ENCODE results near the gene TRAF3.
A peak's percentile ranks its signal among the peaks of the same experiment; 100 is the strongest.

The TRAF3 gene

DNA sequence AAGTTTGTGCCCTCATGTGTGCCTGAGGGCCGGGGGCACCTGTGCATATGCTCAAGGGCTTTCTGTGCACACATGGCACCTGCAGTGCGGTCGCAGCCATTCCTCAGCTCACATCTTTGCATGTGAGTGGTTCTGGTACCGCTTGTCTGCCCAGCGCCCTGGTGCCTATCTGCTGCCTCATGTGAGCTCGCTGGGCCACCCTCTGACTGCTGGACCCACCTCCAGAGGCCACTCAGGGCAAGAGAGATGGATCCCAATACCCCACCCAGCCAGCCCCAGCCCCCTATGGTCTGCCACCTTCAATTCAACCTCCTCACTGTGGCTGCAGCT lies 139.8 kb downstream of the TRAF3 start:
- Histone ChIP-seq H3K4me3 (ENCODE audit: low read length) (no peak overlapping the region), H3K4me1 (ENCODE audit: control insufficient read depth, insufficient read depth, low read length) (no peaks in the 10 kb centered on the region), H3K27me3 (ENCODE audit: control insufficient read depth, insufficient read depth, low read length) (no peaks in the 10 kb centered on the region), H3K9me3 (ENCODE audit: control insufficient read depth, low read length) (no peaks in the 10 kb centered on the region), H3K9ac (ENCODE audit: low read length) (no peak overlapping the region), H3K36me3 (ENCODE audit: control insufficient read depth, insufficient read depth, low read length) (no peaks in the 10 kb centered on the region)

DNA sequence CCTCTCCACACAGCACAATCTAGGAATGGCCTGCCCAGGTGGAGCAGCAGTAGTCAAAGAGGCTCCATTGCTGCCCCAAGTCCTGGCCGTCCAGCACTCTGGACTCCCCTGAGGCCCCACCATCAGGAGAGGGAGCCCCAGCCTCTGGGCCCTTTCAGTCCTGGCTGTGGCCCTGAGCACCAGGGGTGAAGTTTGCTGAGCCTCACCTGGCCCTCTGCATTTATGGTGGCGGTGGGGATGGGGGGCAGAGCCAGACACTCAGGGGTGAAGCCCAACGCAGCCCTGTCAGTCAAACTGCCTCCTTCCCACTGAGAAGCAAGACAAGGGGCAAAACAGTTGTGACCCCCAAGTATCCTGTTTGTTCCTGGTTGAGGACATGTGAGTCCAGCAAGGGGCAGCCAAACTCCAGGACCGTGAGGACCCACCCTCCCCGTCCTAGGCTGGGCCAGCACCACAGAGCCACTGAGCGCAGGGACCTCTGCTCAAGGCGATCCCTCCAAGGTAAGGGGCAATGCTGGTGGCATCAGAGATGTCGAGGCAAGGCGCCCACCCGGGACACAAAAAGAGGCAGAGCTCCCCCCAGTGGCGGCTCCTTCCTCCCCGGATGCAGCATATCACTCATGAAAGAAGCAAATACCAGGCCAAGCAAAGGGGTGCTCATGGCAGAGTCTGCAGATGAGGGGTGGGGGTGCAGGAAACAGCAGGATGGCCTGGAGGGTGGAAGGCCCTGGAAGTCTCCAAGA lies 140.4 kb downstream of the TRAF3 start:
- Histone ChIP-seq H3K36me3 (ENCODE audit: control insufficient read depth, insufficient read depth, low read length) (no peaks in the 10 kb centered on the region), H3K9me3 (ENCODE audit: control insufficient read depth, low read length) (no peaks in the 10 kb centered on the region), H3K4me3 (ENCODE audit: low read length) (no peak overlapping the region), H3K9ac (ENCODE audit: low read length) (no peak overlapping the region), H3K27me3 (ENCODE audit: control insufficient read depth, insufficient read depth, low read length) (peaks cover 6% of the 10 kb centered on the region), H3K4me1 (ENCODE audit: control insufficient read depth, insufficient read depth, low read length) (peaks cover 3% of the 10 kb centered on the region)

- no peak overlapping the region for H3K4me3 ChIP-seq (ENCODE audit: low read length)
- peaks cover 11% of the 10 kb centered on the region for H3K4me1 ChIP-seq (ENCODE audit: control insufficient read depth, insufficient read depth, low read length)
- peaks cover 14% of the 10 kb centered on the region for H3K27me3 ChIP-seq (ENCODE audit: control insufficient read depth, insufficient read depth, low read length)
- no peaks in the 10 kb centered on the region for H3K36me3 ChIP-seq (ENCODE audit: control insufficient read depth, insufficient read depth, low read length)
- H3K9me3 ChIP-seq (ENCODE audit: control insufficient read depth, low read length), result no peaks in the 10 kb centered on the region
- H3K9ac ChIP-seq (ENCODE audit: low read length), result no peak overlapping the region
Measured at GRCh38 chr14:102918438-102918837, 141.2 kb downstream of the TRAF3 start.

- H3K9ac ChIP-seq (ENCODE audit: low read length), result no peak overlapping the region
- H3K27me3 ChIP-seq (ENCODE audit: control insufficient read depth, insufficient read depth, low read length), result peaks cover 29% of the 10 kb centered on the region
- H3K36me3 ChIP-seq (ENCODE audit: control insufficient read depth, insufficient read depth, low read length), result no peaks in the 10 kb centered on the region
- peaks cover 23% of the 10 kb centered on the region for H3K4me1 ChIP-seq (ENCODE audit: control insufficient read depth, insufficient read depth, low read length)
- no peak overlapping the region for H3K4me3 ChIP-seq (ENCODE audit: low read length)
- no peaks in the 10 kb centered on the region for H3K9me3 ChIP-seq (ENCODE audit: control insufficient read depth, low read length)
Measured at GRCh38 chr14:102920273-102920997, 143.2 kb downstream of the TRAF3 start.

GRCh38 chr14:102920998-102921304 lies 143.7 kb downstream of the TRAF3 start:
- peaks cover 29% of the 10 kb centered on the region for H3K27me3 ChIP-seq (ENCODE audit: control insufficient read depth, insufficient read depth, low read length)
- no peak overlapping the region for H3K9ac ChIP-seq (ENCODE audit: low read length)
- no peaks in the 10 kb centered on the region for H3K9me3 ChIP-seq (ENCODE audit: control insufficient read depth, low read length)
- H3K36me3 ChIP-seq (ENCODE audit: control insufficient read depth, insufficient read depth, low read length), result no peaks in the 10 kb centered on the region
- peaks cover 23% of the 10 kb centered on the region for H3K4me1 ChIP-seq (ENCODE audit: control insufficient read depth, insufficient read depth, low read length)
- H3K4me3 ChIP-seq (ENCODE audit: low read length), result no peak overlapping the region

GRCh38 chr14:102922490-102923200 lies 145.4 kb downstream of the TRAF3 start, which contains the start of gene AMN:
Gene AMN, plus strand, starts transcription at chr14:102922663. Its CDS starts 26 bp downstream, at chr14:102922689.
- Histone ChIP-seq H3K9me3 (ENCODE audit: control insufficient read depth, low read length) (no peaks in the 10 kb centered on the region), H3K4me3 (ENCODE audit: low read length) (no peak within 1 kb of the TSS), H3K4me1 (ENCODE audit: control insufficient read depth, insufficient read depth, low read length) (peaks cover 34% of the 10 kb centered on the region), H3K27me3 (ENCODE audit: control insufficient read depth, insufficient read depth, low read length) (peaks cover 32% of the 10 kb centered on the region), H3K36me3 (ENCODE audit: control insufficient read depth, insufficient read depth, low read length) (no peaks in the 10 kb centered on the region), H3K9ac (ENCODE audit: low read length) (peak within 1 kb of the TSS; percentile 60)

GRCh38 chr14:102923201-102923924 lies 146.1 kb downstream of the TRAF3 start:
- peaks cover 32% of the 10 kb centered on the region for H3K27me3 ChIP-seq (ENCODE audit: control insufficient read depth, insufficient read depth, low read length)
- peak overlapping the region; percentile 60 for H3K9ac ChIP-seq (ENCODE audit: low read length)
- no peak overlapping the region for H3K4me3 ChIP-seq (ENCODE audit: low read length)
- H3K9me3 ChIP-seq (ENCODE audit: control insufficient read depth, low read length), result no peaks in the 10 kb centered on the region
- H3K36me3 ChIP-seq (ENCODE audit: control insufficient read depth, insufficient read depth, low read length), result no peaks in the 10 kb centered on the region
- peaks cover 39% of the 10 kb centered on the region for H3K4me1 ChIP-seq (ENCODE audit: control insufficient read depth, insufficient read depth, low read length)

- Histone ChIP-seq H3K4me1 (ENCODE audit: control insufficient read depth, insufficient read depth, low read length) (peaks cover 43% of the 10 kb centered on the region), H3K9me3 (ENCODE audit: control insufficient read depth, low read length) (no peaks in the 10 kb centered on the region), H3K9ac (ENCODE audit: low read length) (no peak overlapping the region), H3K36me3 (ENCODE audit: control insufficient read depth, insufficient read depth, low read length) (no peaks in the 10 kb centered on the region), H3K27me3 (ENCODE audit: control insufficient read depth, insufficient read depth, low read length) (peaks cover 37% of the 10 kb centered on the region), H3K4me3 (ENCODE audit: low read length) (no peak overlapping the region)
Measured at GRCh38 chr14:102923925-102924486, 146.8 kb downstream of the TRAF3 start.

DNA sequence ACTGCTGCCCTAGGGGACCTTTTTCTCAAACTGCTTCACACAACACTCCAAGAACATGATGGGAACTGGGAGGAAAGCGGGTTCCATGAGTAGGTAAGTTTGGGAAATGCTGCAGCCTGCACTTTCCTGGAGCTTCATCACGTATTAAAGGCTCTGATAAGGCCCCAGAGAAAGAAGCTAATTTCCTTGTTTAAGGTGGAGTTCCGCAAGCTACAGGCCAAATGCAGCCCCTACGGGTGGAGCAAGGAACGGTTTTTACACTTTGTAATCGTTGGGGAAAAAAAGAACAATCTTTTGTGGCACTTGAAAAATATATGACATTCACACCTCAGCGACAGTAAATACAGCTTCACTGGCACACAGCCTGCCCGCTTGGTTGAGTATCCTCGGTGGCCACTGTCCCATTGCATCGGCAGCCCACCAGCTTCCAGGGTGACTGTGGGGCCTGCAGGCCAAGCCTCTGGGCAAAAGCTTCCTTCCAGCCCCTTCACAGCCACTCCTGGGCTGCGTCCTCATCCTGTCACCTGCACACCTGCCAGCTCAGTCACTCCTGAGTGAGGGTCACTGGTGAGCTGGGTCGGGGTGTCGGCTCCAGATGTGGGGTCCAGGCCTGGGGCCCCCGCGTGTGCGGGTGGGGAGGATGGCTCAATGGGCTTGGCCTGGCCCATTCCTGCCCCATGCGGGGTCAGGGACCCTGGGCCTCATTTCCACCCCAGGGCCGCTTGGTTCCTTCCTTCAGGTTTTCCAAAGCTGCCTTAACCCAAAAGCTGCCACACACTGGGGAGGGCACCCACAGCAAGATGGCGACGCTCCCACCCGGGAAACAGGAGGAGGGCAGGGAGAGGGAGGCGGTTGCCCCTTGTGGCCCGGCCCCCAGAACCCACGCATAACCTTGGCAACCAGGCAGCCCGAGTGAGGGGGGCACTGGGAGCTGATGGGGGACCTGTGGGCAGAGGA lies 147.7 kb downstream of the TRAF3 start:
- Histone ChIP-seq H3K36me3 (ENCODE audit: control insufficient read depth, insufficient read depth, low read length) (no peaks in the 10 kb centered on the region), H3K4me1 (ENCODE audit: control insufficient read depth, insufficient read depth, low read length) (peaks cover 50% of the 10 kb centered on the region), H3K27me3 (ENCODE audit: control insufficient read depth, insufficient read depth, low read length) (peaks cover 45% of the 10 kb centered on the region), H3K9me3 (ENCODE audit: control insufficient read depth, low read length) (no peaks in the 10 kb centered on the region), H3K9ac (ENCODE audit: low read length) (no peak overlapping the region), H3K4me3 (ENCODE audit: low read length) (no peak overlapping the region)

GRCh38 chr14:102925646-102926045 lies 148.4 kb downstream of the TRAF3 start:
- peaks cover 53% of the 10 kb centered on the region for H3K4me1 ChIP-seq (ENCODE audit: control insufficient read depth, insufficient read depth, low read length)
- H3K27me3 ChIP-seq (ENCODE audit: control insufficient read depth, insufficient read depth, low read length), result peaks cover 45% of the 10 kb centered on the region
- H3K9me3 ChIP-seq (ENCODE audit: control insufficient read depth, low read length), result no peaks in the 10 kb centered on the region
- no peak overlapping the region for H3K4me3 ChIP-seq (ENCODE audit: low read length)
- no peak overlapping the region for H3K9ac ChIP-seq (ENCODE audit: low read length)
- H3K36me3 ChIP-seq (ENCODE audit: control insufficient read depth, insufficient read depth, low read length), result no peaks in the 10 kb centered on the region

GRCh38 chr14:102926104-102926503 lies 148.9 kb downstream of the TRAF3 start:
- Histone ChIP-seq H3K9ac (ENCODE audit: low read length) (no peak overlapping the region), H3K27me3 (ENCODE audit: control insufficient read depth, insufficient read depth, low read length) (peaks cover 45% of the 10 kb centered on the region)

More at GRCh38 chr14:102926104-102926503, 148.9 kb downstream of the TRAF3 start:
- Histone ChIP-seq H3K9me3 (ENCODE audit: control insufficient read depth, low read length) (no peaks in the 10 kb centered on the region), H3K4me1 (ENCODE audit: control insufficient read depth, insufficient read depth, low read length) (peaks cover 58% of the 10 kb centered on the region), H3K4me3 (ENCODE audit: low read length) (no peak overlapping the region), H3K36me3 (ENCODE audit: control insufficient read depth, insufficient read depth, low read length) (no peaks in the 10 kb centered on the region)
